Epithelial cell of proximal tubule (primary cell): ENCODE measurements around the gene FBXL13. TPM values are rescaled to one million over a fixed set of nuclear protein-coding genes. Genes with fewer than 3 reads are reported as not detected.

Experiments
- DNase-seq: peaks from one replicate; pipeline ENCODE4 v3.0.0-alpha.2; 2011; ENCODE audit warnings: low read depth
- H3K4me3 ChIP-seq: 2 replicates; pipeline ENCODE4 v1.5.1; 2011; ENCODE audit warnings: low read depth, mild to moderate bottlenecking, low read length
- total RNA-seq: library from RNA; depleted of rRNA; stranded (reverse); fragments of >200 nt; gene quantifications from 2 replicates; pipeline ENCODE4 v1.2.3, GENCODE V29; 2015
- TF ChIP-seq, protein P1 (sequence below): conservative IDR thresholded peaks from 2 replicates; pipeline ENCODE4 v1.5.1; 2012; ENCODE audit warnings: low read depth, mild to moderate bottlenecking, low read length

Gene FBXL13
- total RNA-seq, 1 donor from 2014 or later, result 1.6 TPM

DNA sequence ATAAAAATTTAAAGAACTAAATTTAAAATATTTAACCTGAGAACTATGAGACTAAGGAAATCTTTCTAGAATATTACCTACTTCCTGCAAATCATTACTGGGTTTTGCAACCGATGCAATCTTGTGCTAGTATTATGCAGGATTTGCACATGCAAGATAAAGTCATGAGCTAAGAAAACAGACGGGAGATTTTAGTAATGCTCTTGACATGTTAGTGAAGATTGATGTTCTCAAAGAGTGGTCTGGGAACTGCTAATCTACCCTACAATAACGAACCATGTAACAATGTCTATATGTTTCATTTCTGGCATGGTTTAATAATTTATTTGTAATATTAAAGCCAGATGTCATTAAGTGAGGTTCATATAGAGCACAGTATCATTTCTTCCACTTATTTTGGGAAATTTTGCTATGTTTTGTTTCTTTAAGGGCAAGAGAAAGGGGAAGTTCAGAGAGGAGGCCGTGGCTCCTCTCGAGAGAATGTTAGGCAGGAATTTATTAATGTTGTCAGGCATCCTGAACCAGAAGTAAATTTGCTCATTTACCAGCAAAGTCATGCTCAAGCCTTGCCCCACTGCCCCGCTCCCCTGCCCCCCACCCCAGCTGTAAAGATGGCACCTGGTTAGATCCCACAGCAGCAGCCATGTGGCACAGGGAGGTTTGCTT lies 139.0 kb downstream of the FBXL13 start:
- no peak overlapping the region for H3K4me3 ChIP-seq
- no peak for DNase-seq
- TF ChIP-seq, protein P1, sequence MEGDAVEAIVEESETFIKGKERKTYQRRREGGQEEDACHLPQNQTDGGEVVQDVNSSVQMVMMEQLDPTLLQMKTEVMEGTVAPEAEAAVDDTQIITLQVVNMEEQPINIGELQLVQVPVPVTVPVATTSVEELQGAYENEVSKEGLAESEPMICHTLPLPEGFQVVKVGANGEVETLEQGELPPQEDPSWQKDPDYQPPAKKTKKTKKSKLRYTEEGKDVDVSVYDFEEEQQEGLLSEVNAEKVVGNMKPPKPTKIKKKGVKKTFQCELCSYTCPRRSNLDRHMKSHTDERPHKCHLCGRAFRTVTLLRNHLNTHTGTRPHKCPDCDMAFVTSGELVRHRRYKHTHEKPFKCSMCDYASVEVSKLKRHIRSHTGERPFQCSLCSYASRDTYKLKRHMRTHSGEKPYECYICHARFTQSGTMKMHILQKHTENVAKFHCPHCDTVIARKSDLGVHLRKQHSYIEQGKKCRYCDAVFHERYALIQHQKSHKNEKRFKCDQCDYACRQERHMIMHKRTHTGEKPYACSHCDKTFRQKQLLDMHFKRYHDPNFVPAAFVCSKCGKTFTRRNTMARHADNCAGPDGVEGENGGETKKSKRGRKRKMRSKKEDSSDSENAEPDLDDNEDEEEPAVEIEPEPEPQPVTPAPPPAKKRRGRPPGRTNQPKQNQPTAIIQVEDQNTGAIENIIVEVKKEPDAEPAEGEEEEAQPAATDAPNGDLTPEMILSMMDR, result no peak

DNA sequence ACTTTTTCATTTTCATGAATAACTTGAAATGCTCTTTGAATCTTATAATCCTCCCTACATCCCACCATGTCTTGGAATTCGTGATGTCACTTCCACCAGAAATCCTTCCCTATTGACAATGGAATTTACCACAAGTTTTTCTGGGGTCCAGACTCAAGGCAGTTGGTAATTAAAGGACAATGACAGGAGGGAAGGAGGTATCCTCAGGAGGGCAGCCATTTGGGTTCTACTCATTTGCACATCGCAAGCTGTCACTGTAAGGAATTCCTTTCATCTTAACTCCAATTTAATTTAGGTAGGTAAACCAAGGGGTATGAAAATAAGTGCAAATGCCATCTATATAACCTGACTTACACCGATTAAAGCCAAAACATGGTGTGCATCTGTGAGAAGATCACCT lies 139.9 kb downstream of the FBXL13 start:
- H3K4me3 ChIP-seq, result no peak overlapping the region
- no peak for DNase-seq
- TF ChIP-seq, protein P1, result no peak

DNA sequence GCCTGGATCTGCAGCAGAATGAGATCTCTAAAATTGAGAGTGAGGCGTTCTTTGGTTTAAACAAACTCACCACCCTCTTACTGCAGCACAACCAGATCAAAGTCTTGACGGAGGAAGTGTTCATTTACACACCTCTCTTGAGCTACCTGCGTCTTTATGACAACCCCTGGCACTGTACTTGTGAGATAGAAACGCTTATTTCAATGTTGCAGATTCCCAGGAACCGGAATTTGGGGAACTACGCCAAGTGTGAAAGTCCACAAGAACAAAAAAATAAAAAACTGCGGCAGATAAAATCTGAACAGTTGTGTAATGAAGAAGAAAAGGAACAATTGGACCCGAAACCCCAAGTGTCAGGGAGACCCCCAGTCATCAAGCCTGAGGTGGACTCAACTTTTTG lies 140.4 kb downstream of the FBXL13 start:
- DNase-seq, result no peak
- TF ChIP-seq, protein P1, result no peak
- no peak overlapping the region for H3K4me3 ChIP-seq

DNA sequence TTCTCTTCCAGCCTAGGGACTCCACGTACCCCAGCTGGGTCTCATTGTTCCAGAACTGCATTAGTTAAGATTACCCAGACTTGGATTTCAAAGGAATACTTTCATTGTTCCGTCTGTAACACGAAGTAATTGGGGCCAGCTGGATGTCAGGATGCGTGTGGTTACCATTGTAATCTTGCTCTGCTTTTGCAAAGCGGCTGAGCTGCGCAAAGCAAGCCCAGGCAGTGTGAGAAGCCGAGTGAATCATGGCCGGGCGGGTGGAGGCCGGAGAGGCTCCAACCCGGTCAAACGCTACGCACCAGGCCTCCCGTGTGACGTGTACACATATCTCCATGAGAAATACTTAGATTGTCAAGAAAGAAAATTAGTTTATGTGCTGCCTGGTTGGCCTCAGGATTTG lies 140.8 kb downstream of the FBXL13 start:
- TF ChIP-seq, protein P1, result no peak
- no peak for DNase-seq
- no peak overlapping the region for H3K4me3 ChIP-seq

DNA sequence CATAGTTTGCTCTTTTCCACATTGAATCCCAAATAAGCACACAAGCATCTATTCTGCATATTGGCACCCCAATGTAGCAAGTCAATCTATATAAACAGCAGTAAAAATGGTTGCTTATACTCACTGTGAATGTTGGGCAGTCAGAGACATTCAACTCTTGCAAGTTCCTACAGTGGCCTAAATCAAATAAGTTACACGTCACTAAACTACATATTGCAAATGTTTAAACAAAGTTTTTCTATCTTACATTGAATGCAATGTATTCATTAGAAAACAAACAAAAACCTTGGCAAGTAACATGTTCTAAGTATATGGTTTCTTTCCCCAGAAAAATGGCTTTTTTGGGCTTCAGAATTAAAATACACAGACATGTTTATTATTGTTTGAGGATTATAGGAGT lies 142.8 kb downstream of the FBXL13 start:
- no peak overlapping the region for H3K4me3 ChIP-seq
- DNase-seq, result no peak
- TF ChIP-seq, protein P1, result no peak

DNA sequence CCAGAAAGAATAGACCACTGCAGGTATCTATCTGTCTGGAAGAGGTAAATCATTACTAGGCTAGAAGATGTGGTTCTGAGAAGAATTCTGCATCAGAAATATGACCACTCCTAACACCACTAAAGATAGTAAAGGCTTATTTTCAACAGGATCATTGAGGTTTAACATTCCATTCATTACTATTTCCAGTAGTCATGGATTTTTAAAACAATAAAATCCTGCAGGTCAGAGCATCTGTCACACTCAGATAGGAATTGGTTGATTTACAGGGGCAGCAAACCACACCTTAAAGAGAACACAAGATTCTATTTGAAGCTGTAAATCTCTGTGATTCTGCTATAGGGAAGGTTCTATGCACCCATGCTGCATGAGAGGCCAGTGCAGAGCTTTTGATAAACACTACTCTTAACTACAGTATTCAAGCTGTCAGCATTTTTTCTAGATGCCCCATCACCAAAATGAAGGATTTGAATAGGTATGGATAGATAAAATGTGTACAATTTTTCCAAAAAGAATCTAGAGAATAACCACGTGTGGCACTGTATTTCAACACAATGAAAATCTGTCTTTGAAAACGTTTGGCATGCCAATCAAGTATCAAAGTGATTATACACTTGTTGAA lies 147.2 kb downstream of the FBXL13 start:
- peak; percentile 52 for DNase-seq
- H3K4me3 ChIP-seq, result no peak overlapping the region
- TF ChIP-seq, protein P1, result no peak

DNA sequence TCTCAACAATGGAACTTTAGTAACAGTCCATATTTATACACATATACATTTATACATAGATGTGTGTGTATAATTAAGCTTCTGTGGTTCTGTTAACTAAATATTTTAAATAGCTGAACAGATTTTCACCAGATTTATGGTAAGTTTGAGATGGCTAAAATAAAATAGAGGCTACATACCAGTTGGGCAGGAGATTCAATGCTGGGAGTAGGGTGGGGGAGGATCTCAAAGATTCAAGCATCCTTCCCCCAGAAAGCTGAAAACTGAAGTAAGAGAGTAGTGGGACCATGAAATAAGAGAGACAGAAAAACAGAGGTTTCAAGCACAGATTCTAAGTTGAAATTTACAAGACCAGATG lies 147.8 kb downstream of the FBXL13 start:
- DNase-seq, result no peak
- TF ChIP-seq, protein P1, result no peak
- H3K4me3 ChIP-seq, result no peak overlapping the region
